Fibroblast of mammary gland (primary cell): ENCODE data around the gene NFKBIE.

Experiments
- DNase-seq: peaks from one replicate; pipeline ENCODE4 v3.0.0-alpha.2; 2010; ENCODE audit warnings: low read depth
- H3K4me3 ChIP-seq: 2 replicates; pipeline ENCODE4 v1.5.1; 2011; ENCODE audit warnings: low read depth, mild to moderate bottlenecking, low read length, moderate library complexity; ENCODE audit not compliant: control insufficient read depth
- CTCF ChIP-seq: conservative IDR thresholded peaks from 2 replicates; pipeline ENCODE4 v1.5.1; 2011; ENCODE audit warnings: low read depth, low read length, inconsistent platforms; ENCODE audit not compliant: control insufficient read depth, insufficient read depth

NFKBIE gene

GRCh38 chr6:44254191-44255104, 10.9 kb downstream of the NFKBIE start:
- DNase-seq = no peak
- TF ChIP-seq CTCF = no peak
- no peak overlapping the region for H3K4me3 ChIP-seq

- peak; percentile 42 for TF ChIP-seq CTCF
- no peak overlapping the region for H3K4me3 ChIP-seq
- peak; percentile 49 for DNase-seq
These were observed 11.8 kb downstream of the NFKBIE start for GRCh38 chr6:44253307-44254101.

- DNase-seq = no peak
These were observed 13.5 kb downstream of the NFKBIE start for GRCh38 chr6:44251576-44252524.

GRCh38 chr6:44250718-44251123, 14.6 kb downstream of the NFKBIE start:
- TF ChIP-seq CTCF = no peak
- H3K4me3 ChIP-seq = no peak overlapping the region
- DNase-seq = no peak

More at GRCh38 chr6:44251576-44252524, 13.5 kb downstream of the NFKBIE start:
- TF ChIP-seq CTCF = no peak
- H3K4me3 ChIP-seq = no peak overlapping the region

GRCh38 chr6:44250067-44250717, 15.2 kb downstream of the NFKBIE start:
- TF ChIP-seq CTCF = no peak

More at GRCh38 chr6:44250067-44250717, 15.2 kb downstream of the NFKBIE start:
- H3K4me3 ChIP-seq = no peak overlapping the region
- no peak for DNase-seq
